WI38 (cell line): ENCODE results near the gene IZUMO4.

Source experiments
- H3K4me3 ChIP-seq: 2 replicates; pipeline ENCODE4 v1.5.1; 2011; ENCODE audit warnings: low read depth, mild to moderate bottlenecking, control low read depth, low read length
- CTCF ChIP-seq: IDR thresholded peaks from 2 replicates; pipeline ENCODE4 v1.5.1; 2012; ENCODE audit warnings: low read depth, mild to moderate bottlenecking, control low read depth, low read length

IZUMO4 gene

GRCh38 chr19:2144190-2144589, 47.5 kb downstream of the IZUMO4 start:
- TF ChIP-seq CTCF, result no peak
- H3K4me3 ChIP-seq, result no peak overlapping the region

- no peak for TF ChIP-seq CTCF
- no peak overlapping the region for H3K4me3 ChIP-seq
Measured at GRCh38 chr19:2145831-2146241, 49.1 kb downstream of the IZUMO4 start.

- H3K4me3 ChIP-seq, result no peak overlapping the region
- TF ChIP-seq CTCF, result no peak
Measured at GRCh38 chr19:2148482-2149135, 51.9 kb downstream of the IZUMO4 start.
